Neural progenitor cell (in vitro differentiated cells): ENCODE results near the gene LSM2.

ENCODE experiments used
- CTCF ChIP-seq: fragments of 200-600 bp; sonication (generic); IDR thresholded peaks from 2 replicates; pipeline ENCODE4 v1.5.1; 2017; ENCODE audit warnings: antibody characterized with exemption, mild to moderate bottlenecking
- EZH2 ChIP-seq: fragments of 200-600 bp; sonication (generic); IDR thresholded peaks from 2 replicates; pipeline ENCODE4 v1.6.1; 2017; ENCODE audit warnings: antibody characterized with exemption, mild to moderate bottlenecking, moderate library complexity
- EZH2phosphoT487 ChIP-seq: fragments of 200-600 bp; sonication (generic); IDR thresholded peaks from 2 replicates; pipeline ENCODE4 v1.6.1; 2017; ENCODE audit warnings: antibody characterized with exemption

- TF ChIP-seq CTCF (no peak), EZH2phosphoT487 (no peak), EZH2 (no peak)
These were observed 43.7 kb downstream of the LSM2 start for GRCh38 chr6:31762878-31763618.
